Measurements from ENCODE around the gene DLK1. TPM values are rescaled to one million over a fixed set of nuclear protein-coding genes. Genes with fewer than 3 reads are reported as not detected.

The DLK1 gene
- total and polyA plus RNA-seq, 2 of the 13 experiments (the other 11 are each of a cell fraction or from before 2014, with no cell fraction given): 95.5 to 312 TPM

GRCh38 chr14:100771121-100771800 is 44.6 kb downstream of the DLK1 start (continued):
- TF ChIP-seq KAT8 (CRISPR knock-in tag; IDR thresholded peaks at IDR 0.05) (0 out of 2 replicates have a peak, but pooled peaks have one; percentile 50), SIX4 (CRISPR knock-in tag; IDR thresholded peaks at IDR 0.05) (0 out of 2 replicates have a peak, but pooled peaks have one; percentile 12), SOX13 (IDR thresholded peaks at IDR 0.05) (no peak), SOX13 (CRISPR knock-in tag; conservative IDR thresholded peaks at IDR 0.05 in 1 of 2, IDR thresholded peaks at IDR 0.05 in 1 of 2) (peak in 1 of 2 experiments; percentile 79; a peak in 2 of 4 replicates), PHF20 (CRISPR knock-in tag; IDR thresholded peaks at IDR 0.05) (0 out of 2 replicates have a peak, but pooled peaks have one; percentile 16), CBFB (CRISPR knock-in tag; IDR thresholded peaks at IDR 0.05) (0 out of 2 replicates have a peak, but pooled peaks have one; percentile 23), FOXA1 (IDR thresholded peaks at IDR 0.05) (no peak), FOXA1 (CRISPR knock-in tag; IDR thresholded peaks at IDR 0.05) (peak; percentile 59), TBX2 (CRISPR knock-in tag; IDR thresholded peaks at IDR 0.05; ENCODE audit: borderline replicate concordance) (peak; percentile 17; the same call in 1 of the 2 replicates), THRA (CRISPR knock-in tag; IDR thresholded peaks at IDR 0.05; ENCODE audit: borderline replicate concordance) (peak; percentile 54; the same call in 1 of the 2 replicates), KDM5B (CRISPR knock-in tag; IDR thresholded peaks at IDR 0.05; ENCODE audit: borderline replicate concordance) (no peak), MYPOP (CRISPR knock-in tag; IDR thresholded peaks at IDR 0.05) (no peak), ZNF629 (CRISPR knock-in tag; conservative IDR thresholded peaks at IDR 0.05) (0 out of 2 replicates have a peak, but pooled peaks have one; percentile 12), NCOA2 (CRISPR knock-in tag; IDR thresholded peaks at IDR 0.05) (peak; percentile 80), IRX3 (CRISPR knock-in tag; IDR thresholded peaks at IDR 0.05; ENCODE audit: borderline replicate concordance, low read depth) (no peak), MTA1 (CRISPR knock-in tag; IDR thresholded peaks at IDR 0.05; ENCODE audit: borderline replicate concordance) (peak; percentile 55; the same call in 1 of the 2 replicates), CCAR2 (optimal IDR thresholded peaks at IDR 0.05; ENCODE audit: low read depth, low read length) (no peak), ZNF644 (CRISPR knock-in tag; IDR thresholded peaks at IDR 0.05; ENCODE audit: low read depth) (peak; percentile 91; the same call in 1 of the 2 replicates), ZNF292 (CRISPR knock-in tag; IDR thresholded peaks at IDR 0.05; ENCODE audit: borderline replicate concordance, low read depth) (no peak), ZNF580 (CRISPR knock-in tag; IDR thresholded peaks at IDR 0.05; ENCODE audit: borderline replicate concordance, low read depth) (peak; percentile 47; the same call in 1 of the 2 replicates), LCORL (IDR thresholded peaks at IDR 0.05) (no peak), LCORL (CRISPR knock-in tag; IDR thresholded peaks at IDR 0.05) (0 out of 2 replicates have a peak, but pooled peaks have one; percentile 38), ZNF597 (CRISPR knock-in tag; IDR thresholded peaks at IDR 0.05) (no peak), ARID2 (CRISPR knock-in tag; IDR thresholded peaks at IDR 0.05; ENCODE audit: borderline replicate concordance) (0 out of 2 replicates have a peak, but pooled peaks have one; percentile 43), RXRB (CRISPR knock-in tag; IDR thresholded peaks at IDR 0.05; ENCODE audit: borderline replicate concordance) (0 out of 2 replicates have a peak, but pooled peaks have one; percentile 32), BORCS8-MEF2B (CRISPR knock-in tag; IDR thresholded peaks at IDR 0.05) (0 out of 2 replicates have a peak, but pooled peaks have one; percentile 34)
